Islet of Langerhans (tissue), 1 donor: ENCODE results near the gene SLAMF1.
"Not testable (repeated sequence)": the region's sequence is repeated elsewhere in the genome, so short reads cannot be mapped to it uniquely, and the experiment has no call there.

Experiments used
- FAIRE-seq: peaks from one replicate; lab custom pipeline; 2011; peaks lifted over from hg19 to GRCh38; lab: Jason Lieb, UNC

The SLAMF1 gene

DNA sequence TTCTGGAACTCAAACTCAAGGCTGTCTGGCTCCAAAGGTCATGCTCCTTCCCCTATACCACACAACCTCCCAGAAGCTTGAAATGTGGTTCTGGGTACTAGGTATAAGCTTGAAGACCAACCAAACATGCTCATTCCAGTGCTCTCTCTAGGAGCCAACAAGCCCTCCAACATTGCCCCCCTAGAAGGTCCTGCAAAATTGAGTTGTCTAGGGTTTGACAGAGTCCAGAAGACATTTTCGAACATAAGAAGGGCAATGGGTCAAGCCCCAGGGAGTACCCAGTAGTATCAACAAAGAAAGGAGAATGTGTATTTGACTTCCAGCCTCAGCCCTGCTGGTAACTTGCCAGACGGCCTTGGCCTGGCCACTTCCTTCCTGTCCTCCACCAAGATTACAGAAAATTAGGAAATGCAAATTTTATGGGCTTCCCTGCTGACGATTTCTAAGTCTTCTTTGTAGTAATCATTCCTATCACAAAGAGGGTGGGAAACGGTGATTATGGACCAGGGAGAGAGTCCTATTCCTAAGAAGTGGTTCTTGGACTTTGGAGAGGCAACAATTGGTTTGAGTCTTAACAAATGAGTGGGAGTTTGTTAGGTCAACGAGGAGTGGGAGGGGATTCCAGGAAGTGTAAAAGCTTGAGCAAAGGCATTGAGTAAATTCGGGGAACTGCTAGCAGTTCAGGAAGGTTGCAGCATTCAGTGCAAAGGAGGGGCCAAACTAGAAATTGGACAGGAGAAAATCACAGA, 18.7 kb upstream of the SLAMF1 start:
- FAIRE-seq = no peak

DNA sequence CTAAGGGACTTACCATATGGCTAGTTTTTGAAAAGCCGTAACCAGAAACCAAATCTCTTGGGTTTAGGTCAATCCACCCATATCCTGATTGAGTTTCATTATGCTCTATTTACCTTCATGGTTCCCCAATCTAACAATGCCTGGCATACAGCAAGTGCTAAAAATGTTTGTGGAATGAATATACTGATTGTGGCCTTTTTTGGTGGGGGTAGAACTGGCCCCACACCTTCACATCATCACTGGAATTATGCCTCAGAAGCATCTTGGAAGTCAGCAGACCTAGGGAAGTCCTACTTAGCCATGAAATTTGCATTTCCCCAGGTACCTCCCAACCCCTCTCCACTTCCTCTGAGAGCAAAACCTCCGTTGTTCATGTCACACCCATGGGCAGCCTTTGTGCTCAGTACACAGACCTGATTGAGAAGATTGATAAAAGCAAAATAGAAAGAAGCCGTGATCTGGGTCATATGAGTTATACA, 17.8 kb upstream of the SLAMF1 start:
- FAIRE-seq = no peak

DNA sequence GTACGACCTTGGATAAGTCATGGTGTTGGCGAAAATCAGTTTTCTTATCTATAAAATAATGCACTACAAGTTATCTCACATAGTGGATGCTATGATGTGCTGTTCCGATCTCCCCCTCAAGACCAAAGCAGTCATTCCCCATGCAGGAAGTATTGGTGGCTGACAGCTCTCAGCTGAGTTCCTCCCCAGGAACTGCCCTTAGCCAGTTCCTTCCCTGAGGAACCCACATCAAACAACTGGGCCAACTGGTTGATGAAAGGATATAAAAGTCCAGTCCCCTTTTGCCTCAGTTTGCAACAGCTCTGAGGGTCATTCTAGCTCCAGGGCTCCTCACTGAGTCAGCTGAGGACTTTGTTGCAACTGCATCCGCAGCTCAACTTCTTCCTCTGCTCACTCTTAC, 16.1 kb upstream of the SLAMF1 start:
- no peak for FAIRE-seq

DNA sequence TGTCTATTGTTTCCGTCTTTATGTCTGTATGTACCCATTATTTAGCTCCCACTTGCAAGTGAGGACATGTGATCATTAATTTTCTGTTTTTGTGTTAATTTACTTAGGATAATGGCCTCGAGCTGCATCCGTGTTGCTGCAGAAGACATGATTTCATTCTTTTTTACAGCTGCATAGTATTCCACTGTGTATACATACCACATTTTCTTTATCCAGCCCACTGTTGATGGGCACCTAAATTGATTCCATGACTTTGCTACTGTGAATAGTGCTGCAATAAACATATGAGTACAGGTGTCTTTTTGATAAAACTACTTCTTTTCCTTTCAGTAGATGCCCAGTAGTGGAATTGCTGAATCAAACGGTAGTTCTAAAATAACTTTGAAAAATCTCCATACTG, 12.7 kb upstream of the SLAMF1 start:
- FAIRE-seq = no peak

DNA sequence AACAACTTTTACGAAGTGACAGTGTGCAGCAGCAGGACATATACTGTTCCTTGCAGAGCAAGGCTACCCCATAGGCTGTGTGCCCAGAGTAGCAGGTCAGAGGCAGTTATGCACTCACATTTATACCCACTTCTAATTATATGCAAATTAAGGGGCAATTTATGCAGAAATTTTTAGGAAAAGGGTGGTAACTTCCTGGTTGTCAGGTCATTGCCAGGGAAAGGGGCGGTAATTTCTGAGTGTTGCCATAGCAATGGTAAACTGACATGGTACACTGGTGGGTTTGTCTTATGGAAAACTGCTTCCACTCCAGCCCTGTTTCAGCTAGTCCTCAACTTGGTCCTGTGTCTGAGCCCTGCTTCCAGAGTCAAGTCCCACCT, 12.0 kb upstream of the SLAMF1 start:
- no peak for FAIRE-seq

- FAIRE-seq = no peak
Observed at GRCh38 chr1:160658162-160658813, 11.4 kb upstream of the SLAMF1 start.

DNA sequence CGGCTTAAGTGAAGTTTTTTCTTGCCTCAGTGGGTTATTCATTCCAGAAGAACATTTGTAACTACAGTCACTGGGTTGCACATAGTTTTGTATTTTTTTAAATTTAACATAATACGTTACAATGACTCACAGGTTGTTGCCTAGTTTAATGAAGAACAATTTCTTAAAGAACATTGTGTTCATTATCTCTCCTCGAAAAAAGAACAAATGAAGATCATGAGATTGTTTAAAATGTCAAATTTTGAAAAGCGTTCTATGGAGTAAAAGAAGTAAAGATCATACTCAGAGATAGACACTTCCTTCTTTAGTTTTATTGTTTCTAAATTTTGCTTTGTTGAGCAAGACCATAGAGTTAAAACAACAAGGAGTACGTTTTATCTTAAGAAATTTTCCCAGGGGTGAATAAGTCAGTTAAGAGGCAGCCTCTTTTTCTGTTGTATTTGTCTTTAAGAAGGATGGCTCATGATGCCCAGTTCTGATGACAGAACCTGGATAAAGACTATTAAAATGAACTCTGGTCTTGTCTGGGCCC, 10.5 kb upstream of the SLAMF1 start:
- no peak for FAIRE-seq

GRCh38 chr1:160656737-160657136, 9.9 kb upstream of the SLAMF1 start:
- no peak for FAIRE-seq

DNA sequence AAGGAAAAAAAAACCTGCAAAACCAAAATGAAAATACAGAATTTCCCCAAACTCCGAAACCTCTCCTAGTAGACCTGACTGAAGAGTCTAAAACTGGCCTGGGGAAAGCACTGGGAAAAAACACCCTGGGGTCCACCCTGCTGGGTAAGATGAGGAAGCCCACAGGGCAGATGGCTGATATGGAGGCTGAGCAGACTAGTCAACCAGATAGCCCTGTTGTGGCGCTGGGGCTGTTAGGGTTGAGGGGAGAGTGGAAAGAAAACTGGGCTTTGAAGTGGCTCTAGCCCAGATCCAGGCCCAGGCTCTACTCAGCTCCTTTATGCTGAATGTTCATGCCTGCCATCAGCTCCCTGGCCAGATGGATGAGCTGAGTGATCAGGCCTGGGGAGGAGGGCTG, 6.8 kb upstream of the SLAMF1 start:
- no peak for FAIRE-seq

DNA sequence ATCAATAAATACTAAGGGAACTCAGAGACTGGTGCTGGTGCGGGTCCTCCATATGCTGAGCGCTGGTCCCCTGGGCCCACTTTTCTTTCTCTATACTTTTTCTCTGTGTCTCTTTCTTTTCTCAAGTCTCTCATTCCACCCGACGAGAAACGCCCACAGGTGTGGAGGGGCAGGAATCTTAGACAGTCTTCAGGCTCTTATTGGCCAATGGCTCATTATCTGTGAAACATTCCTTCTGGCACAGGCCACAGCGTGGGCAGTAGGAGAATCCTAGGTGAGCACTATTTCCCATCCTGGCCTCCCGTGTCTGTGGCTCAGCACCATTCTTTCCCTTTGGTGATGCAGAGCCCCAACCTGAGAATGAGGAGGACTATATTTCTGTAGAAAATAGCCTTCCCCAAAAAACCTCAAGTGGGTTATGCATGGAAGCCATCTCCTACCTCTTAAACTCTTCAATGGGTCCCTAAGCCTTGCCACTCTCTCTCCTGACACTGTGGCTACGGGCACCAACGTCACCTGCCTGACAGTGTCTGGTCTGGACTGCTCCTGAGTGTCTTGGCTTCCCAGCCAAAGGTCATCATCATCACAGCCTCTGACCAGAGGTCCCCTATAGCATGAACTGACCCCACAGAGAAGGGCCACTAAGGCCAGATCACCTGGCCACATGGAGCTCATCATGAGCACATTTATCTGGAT, 6.2 kb upstream of the SLAMF1 start:
- FAIRE-seq = no peak

GRCh38 chr1:160652065-160652641, 5.3 kb upstream of the SLAMF1 start:
- not testable (repeated sequence) for FAIRE-seq

- no peak for FAIRE-seq
Observed at GRCh38 chr1:160651433-160652064, 4.7 kb upstream of the SLAMF1 start.

GRCh38 chr1:160647329-160647720, 481 bp upstream of the SLAMF1 start:
- no peak for FAIRE-seq

GRCh38 chr1:160646180-160646579, 664 bp downstream of the SLAMF1 start:
- FAIRE-seq = no peak

GRCh38 chr1:160645386-160646130, 1.3 kb downstream of the SLAMF1 start:
- FAIRE-seq = no peak

- no peak for FAIRE-seq
Observed at GRCh38 chr1:160644399-160644798, 2.4 kb downstream of the SLAMF1 start.

DNA sequence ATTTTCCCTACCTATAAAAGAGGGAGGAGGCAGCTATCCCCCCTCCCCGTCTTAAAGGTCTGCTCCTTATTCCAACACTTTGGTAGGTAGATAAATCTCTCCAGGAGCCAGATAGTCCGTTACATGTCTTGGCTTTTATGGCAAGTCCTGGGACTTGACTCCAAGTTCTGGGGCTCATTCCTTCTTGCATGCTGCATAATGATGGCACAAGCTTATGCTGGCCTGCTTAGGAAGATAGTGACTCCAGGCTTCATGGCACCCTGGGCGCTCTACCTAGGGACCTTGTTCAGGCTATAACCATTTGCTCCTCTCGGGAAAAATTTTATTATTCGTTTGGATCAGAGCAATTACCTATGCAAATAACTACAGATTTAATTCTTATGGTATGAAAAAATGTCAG, 3.7 kb downstream of the SLAMF1 start:
- no peak for FAIRE-seq

DNA sequence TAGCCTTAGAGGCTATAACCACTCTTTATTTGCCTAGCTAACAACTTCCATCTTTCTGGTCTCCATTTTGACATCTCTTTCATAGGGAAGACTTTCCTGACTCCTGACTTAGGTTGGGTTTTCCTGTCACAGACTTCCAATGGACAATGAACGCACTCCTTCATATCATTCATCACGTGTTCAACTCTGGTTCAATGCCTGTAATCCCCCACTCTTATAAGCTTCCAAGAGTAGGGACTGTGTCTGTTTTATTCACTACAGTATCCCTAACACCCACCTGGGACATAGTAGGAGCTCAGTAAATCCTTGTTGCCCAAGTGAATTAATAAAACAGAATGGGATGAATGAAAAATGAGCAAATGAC, 4.6 kb downstream of the SLAMF1 start:
- no peak for FAIRE-seq

- FAIRE-seq = no peak
Observed at GRCh38 chr1:160641323-160642280, 5.2 kb downstream of the SLAMF1 start.

- no peak for FAIRE-seq
Observed at GRCh38 chr1:160640359-160641123, 6.3 kb downstream of the SLAMF1 start.
